ENCODE data around the gene ANAPC2.

ANAPC2 gene

GRCh38 chr9:137134191-137134590, 54.2 kb downstream of the ANAPC2 start:
- no peak for DNase-seq
- TF ChIP-seq CTCF (IDR thresholded peaks at IDR 0.05; ENCODE audit: borderline replicate concordance, extremely low read depth, low read length, poor library complexity, severe bottlenecking) (no peak), EZH2 (IDR thresholded peaks at IDR 0.05; ENCODE audit: borderline replicate concordance, low read depth, low read length, severe bottlenecking) (no peak)
- Histone ChIP-seq H4K20me1 (ENCODE audit: insufficient read depth, low read length) (no peaks in the 10 kb centered on the region), H3K4me3 (ENCODE audit: low read depth in 1 of 2, low read length in 2 of 2) (no peak overlapping the region), H3K9me3 (ENCODE audit: insufficient read depth, low read length, severe bottlenecking) (no peaks in the 10 kb centered on the region), H2AFZ (ENCODE audit: low read depth, low read length) (no peak overlapping the region), H3K27me3 (ENCODE audit: insufficient read depth, low read length, poor library complexity) (no peaks in the 10 kb centered on the region), H3K79me2 (ENCODE audit: insufficient read depth, low read length) (peaks cover 12% of the 10 kb centered on the region), H3K27ac (ENCODE audit: low read length) (no peak overlapping the region), H3K36me3 (ENCODE audit: insufficient read depth, low read length) (no peaks in the 10 kb centered on the region; the same call in 1 of the 2 replicates), H3K9ac (ENCODE audit: low read depth, low read length) (no peak overlapping the region), H3K4me2 (ENCODE audit: insufficient read depth, low read length) (no peak overlapping the region), H3K4me1 (ENCODE audit: insufficient read depth, low read length) (peaks cover 9% of the 10 kb centered on the region)
- ATAC-seq (ENCODE audit: insufficient read depth, low read depth), result no peak

DNA sequence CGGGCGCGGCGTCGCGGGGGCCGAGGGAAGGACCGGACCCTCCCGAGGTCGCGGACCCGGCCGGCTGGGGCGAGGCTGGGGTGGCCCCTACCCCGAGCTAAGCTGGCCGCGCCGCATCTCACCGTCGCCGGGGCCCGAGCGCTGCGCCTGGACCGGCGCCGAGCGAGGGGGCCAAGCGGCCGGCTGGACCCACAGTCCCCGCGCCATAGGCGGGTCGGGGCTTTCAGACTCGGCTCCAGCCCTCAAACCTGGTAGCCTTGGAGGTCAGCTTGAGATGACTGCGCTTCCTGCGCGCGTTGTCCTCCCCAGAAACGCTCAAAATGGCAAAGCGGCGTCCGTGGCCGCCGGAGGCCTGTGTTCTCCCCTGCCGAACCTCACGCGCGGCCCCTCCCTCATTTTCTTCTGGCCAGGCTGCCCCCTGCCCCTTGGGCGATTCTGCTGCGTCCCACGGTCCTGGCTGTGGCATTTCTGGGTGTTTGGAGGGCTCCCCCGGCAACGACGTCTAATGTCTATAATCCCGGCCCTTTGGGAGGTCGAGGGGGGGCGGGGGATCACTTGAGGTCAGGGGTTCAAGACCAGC, 58.1 kb downstream of the ANAPC2 start:
- Histone ChIP-seq H2AFZ (ENCODE audit: low read depth, low read length) (peak overlapping the region; percentile 96), H3K27me3 (ENCODE audit: insufficient read depth, low read length, poor library complexity) (no peaks in the 10 kb centered on the region), H4K20me1 (ENCODE audit: insufficient read depth, low read length) (no peaks in the 10 kb centered on the region), H3K4me2 (ENCODE audit: insufficient read depth, low read length) (peak overlapping the region; percentile 87), H3K36me3 (ENCODE audit: insufficient read depth, low read length) (no peaks in the 10 kb centered on the region; the same call in 1 of the 2 replicates), H3K27ac (ENCODE audit: low read length) (peak overlapping the region; percentile 91), H3K9me3 (ENCODE audit: insufficient read depth, low read length, severe bottlenecking) (no peaks in the 10 kb centered on the region), H3K4me1 (ENCODE audit: insufficient read depth, low read length) (peaks cover 36% of the 10 kb centered on the region), H3K9ac (ENCODE audit: low read depth, low read length) (peak overlapping the region; percentile 91), H3K4me3 (ENCODE audit: low read depth in 1 of 2, low read length in 2 of 2) (peak overlapping the region; percentile 85 to 98; a peak in 3 of 4 replicates), H3K79me2 (ENCODE audit: insufficient read depth, low read length) (peaks cover 40% of the 10 kb centered on the region)
- ATAC-seq (ENCODE audit: insufficient read depth, low read depth) (no peak), DNase-seq (no peak)
- TF ChIP-seq CTCF (IDR thresholded peaks at IDR 0.05; ENCODE audit: borderline replicate concordance, extremely low read depth, low read length, poor library complexity, severe bottlenecking) (no peak), EZH2 (IDR thresholded peaks at IDR 0.05; ENCODE audit: borderline replicate concordance, low read depth, low read length, severe bottlenecking) (no peak)

DNA sequence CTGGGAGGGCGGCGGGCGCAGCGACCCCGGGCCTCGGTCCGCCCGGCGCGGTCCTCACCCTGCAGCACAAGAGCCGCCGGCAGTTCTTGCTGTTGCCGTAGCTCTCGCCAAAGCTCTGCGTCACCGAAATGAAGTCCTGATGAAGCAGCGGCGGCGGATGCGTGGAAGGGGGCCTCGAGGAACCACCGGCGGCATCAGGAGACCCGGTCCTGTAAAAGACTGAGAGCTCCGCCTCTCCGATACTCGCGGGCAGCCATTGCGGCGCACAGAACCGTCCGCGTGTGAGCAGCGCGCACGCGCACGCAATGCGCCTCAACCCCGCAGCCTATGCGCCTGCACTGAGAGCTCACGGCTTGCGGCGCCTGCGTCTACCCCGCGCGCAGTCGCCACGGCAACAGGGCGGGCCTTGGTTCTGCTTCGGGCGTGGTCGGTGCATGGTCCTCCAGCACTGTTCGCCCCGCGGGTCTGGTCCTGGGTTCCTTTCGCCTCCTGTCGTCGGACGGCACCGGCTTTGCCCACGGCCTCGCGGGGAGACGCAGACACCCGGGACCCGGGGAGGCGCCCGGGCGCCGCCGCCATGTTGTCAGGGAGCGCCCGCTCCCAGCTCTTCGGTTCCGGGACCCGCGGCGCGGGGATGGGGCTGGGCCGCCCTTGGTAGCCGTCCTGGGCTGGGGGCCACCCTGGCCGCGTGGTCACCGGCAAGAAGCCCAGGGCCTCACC, 58.7 kb downstream of the ANAPC2 start:
- Histone ChIP-seq H3K27ac (ENCODE audit: low read length) (peak overlapping the region; percentile 91), H4K20me1 (ENCODE audit: insufficient read depth, low read length) (no peaks in the 10 kb centered on the region), H3K4me2 (ENCODE audit: insufficient read depth, low read length) (peak overlapping the region; percentile 87), H3K4me1 (ENCODE audit: insufficient read depth, low read length) (peaks cover 36% of the 10 kb centered on the region), H3K9ac (ENCODE audit: low read depth, low read length) (peak overlapping the region; percentile 91), H3K4me3 (ENCODE audit: low read depth in 1 of 2, low read length in 2 of 2) (peak overlapping the region; percentile 85 to 98), H3K79me2 (ENCODE audit: insufficient read depth, low read length) (peaks cover 40% of the 10 kb centered on the region), H2AFZ (ENCODE audit: low read depth, low read length) (peak overlapping the region; percentile 96), H3K36me3 (ENCODE audit: insufficient read depth, low read length) (no peaks in the 10 kb centered on the region; the same call in 1 of the 2 replicates), H3K27me3 (ENCODE audit: insufficient read depth, low read length, poor library complexity) (no peaks in the 10 kb centered on the region), H3K9me3 (ENCODE audit: insufficient read depth, low read length, severe bottlenecking) (no peaks in the 10 kb centered on the region)
- DNase-seq, result peak; percentile 88
- TF ChIP-seq CTCF (IDR thresholded peaks at IDR 0.05; ENCODE audit: borderline replicate concordance, extremely low read depth, low read length, poor library complexity, severe bottlenecking) (no peak), EZH2 (IDR thresholded peaks at IDR 0.05; ENCODE audit: borderline replicate concordance, low read depth, low read length, severe bottlenecking) (no peak)
- ATAC-seq (ENCODE audit: insufficient read depth, low read depth), result peak; percentile 89

All from DND-41 (cell line).